HepG2 (cell line): Measurements from ENCODE around the gene RPS14. TPM values are rescaled to one million over a fixed set of nuclear protein-coding genes. Genes with fewer than 3 reads are reported as not detected.

Experiments used
- ATF7 ChIP-seq, 2 experiments: fragments of 450-650 bp in 1 of 2; sonication (generic) in 1 of 2; formaldehyde crosslinking in 1 of 2; IDR thresholded peaks; 2 replicates each; pipeline versions ENCODE4 v1.4.0 to v1.6.1; 2016 to 2020; ENCODE audit warnings: antibody characterized with exemption in 1 of 2, mild to moderate bottlenecking in 1 of 2, missing genetic modification reagents in 1 of 2
- ATF7-NPFF ChIP-seq: sonication (generic); formaldehyde crosslinking; IDR thresholded peaks from 2 replicates; pipeline ENCODE4 v1.8.1; 2023; ENCODE audit warnings: mild to moderate bottlenecking, low read depth, missing genetic modification reagents, moderate library complexity
- DPF2 ChIP-seq: sonication (generic); formaldehyde crosslinking; IDR thresholded peaks from 2 replicates; pipeline ENCODE4 v1.4.0; 2020; ENCODE audit warnings: mild to moderate bottlenecking, low read depth, missing genetic modification reagents, borderline replicate concordance
- FOXO4 ChIP-seq: sonication (generic); formaldehyde crosslinking; conservative IDR thresholded peaks from 2 replicates; pipeline ENCODE4 v1.8.1; 2023; ENCODE audit warnings: missing genetic modification reagents
- ISX ChIP-seq: sonication (generic); formaldehyde crosslinking; conservative IDR thresholded peaks from 2 replicates; pipeline ENCODE4 v1.5.0; 2020; ENCODE audit warnings: missing genetic modification reagents
- KDM2A ChIP-seq: sonication (generic); formaldehyde crosslinking; IDR thresholded peaks from 2 replicates; pipeline ENCODE4 v1.4.0; 2020; ENCODE audit warnings: low read depth, missing genetic modification reagents, borderline replicate concordance
- KDM6A ChIP-seq: IDR thresholded peaks from 2 replicates; pipeline ENCODE4 v1.6.1; 2016; ENCODE audit warnings: low read depth
- NCOR1 ChIP-seq: fragments of 200-600 bp; sonication (generic); IDR thresholded peaks from 2 replicates; pipeline ENCODE4 v1.7.0; 2017; ENCODE audit warnings: antibody characterized with exemption, low read length, borderline replicate concordance
- NR1H2 ChIP-seq: sonication (generic); formaldehyde crosslinking; IDR thresholded peaks from 2 replicates; pipeline ENCODE4 v1.8.1; 2022; ENCODE audit warnings: low read depth, missing genetic modification reagents, borderline replicate concordance
- NR2C2 ChIP-seq: sonication (generic); formaldehyde crosslinking; IDR thresholded peaks from 2 replicates; pipeline ENCODE4 v1.4.0; 2020; ENCODE audit warnings: missing genetic modification reagents, mild to moderate bottlenecking, moderate library complexity, borderline replicate concordance
- RELA ChIP-seq: sonication (generic); formaldehyde crosslinking; IDR thresholded peaks from 2 replicates; pipeline ENCODE4 v1.4.0; 2020; ENCODE audit warnings: missing genetic modification reagents
- RFXANK ChIP-seq: IDR thresholded peaks from 2 replicates; pipeline ENCODE4 v1.6.1; 2016
- RXRB ChIP-seq: IDR thresholded peaks from 2 replicates; pipeline ENCODE4 v1.6.1; 2016; ENCODE audit warnings: borderline replicate concordance, missing genetic modification reagents, missing compliant biosample characterization
- THAP9 ChIP-seq: sonication (generic); formaldehyde crosslinking; IDR thresholded peaks from 2 replicates; pipeline ENCODE4; 2020; ENCODE audit warnings: missing genetic modification reagents, mild to moderate bottlenecking, borderline replicate concordance
- ZFX ChIP-seq: sonication (generic); formaldehyde crosslinking; IDR thresholded peaks from 2 replicates; pipeline ENCODE4 v1.4.0; 2020; ENCODE audit warnings: mild to moderate bottlenecking, low read depth, missing genetic modification reagents, moderate library complexity
- ZHX2 ChIP-seq, 2 experiments: sonication (generic) in 1 of 2; formaldehyde crosslinking in 1 of 2; IDR thresholded peaks; 2 replicates each; pipeline versions ENCODE4 v1.6.1 to v1.9.0; 2014 to 2022; ENCODE audit warnings: antibody characterized with exemption in 1 of 2, borderline replicate concordance in 1 of 2, inconsistent platforms in 1 of 2, low read depth in 1 of 2, missing genetic modification reagents in 1 of 2
- ZNF225 ChIP-seq: sonication (generic); formaldehyde crosslinking; IDR thresholded peaks from 2 replicates; pipeline ENCODE4 v1.4.0; 2020; ENCODE audit warnings: mild to moderate bottlenecking, missing genetic modification reagents
- ZNF263 ChIP-seq: sonication (generic); formaldehyde crosslinking; IDR thresholded peaks from 2 replicates; pipeline ENCODE4 v1.4.0; 2020; ENCODE audit warnings: missing genetic modification reagents
- ZNF547 ChIP-seq: sonication (generic); formaldehyde crosslinking; IDR thresholded peaks from 2 replicates; pipeline ENCODE4 v1.5.1; 2020; ENCODE audit warnings: mild to moderate bottlenecking, missing genetic modification reagents
- ZNF567 ChIP-seq: sonication (generic); formaldehyde crosslinking; IDR thresholded peaks from 2 replicates; pipeline ENCODE4 v1.8.1; 2023; ENCODE audit warnings: mild to moderate bottlenecking, missing genetic modification reagents, borderline replicate concordance
- polyA plus RNA-seq, 8 experiments: library from polyadenylated mRNA; depleted of rRNA in 3 of 8; stranded (reverse) in 7 of 8; unstranded in 1 of 8; fragments of >200 nt; fragmentation: Illumina TruSeq in 4 of 8; extraction: Trizol in 4 of 8; gene quantifications; 2 replicates each; pipeline versions ENCODE4 v1.2.1 to v1.2.3, GENCODE V29; 2011 to 2016; ENCODE audit warnings: low read depth in 4 of 8, missing spikeins in 1 of 8, mixed read lengths in 1 of 8; ENCODE audit not compliant: insufficient read depth in 1 of 8
- total RNA-seq, 5 experiments: library from RNA; depleted of rRNA; stranded (reverse); fragments of >200 nt; fragmentation: Illumina TruSeq; extraction: Trizol; gene quantifications; 2 replicates each; pipeline ENCODE4 v1.2.3, GENCODE V29; 2016; ENCODE audit warnings: low read depth in 1 of 5

The RPS14 gene
- total and polyA plus RNA-seq, 2 of the 13 experiments (the other 11 are each of a cell fraction or from before 2014, with no cell fraction given) = 2,116 to 3,295 TPM

DNA sequence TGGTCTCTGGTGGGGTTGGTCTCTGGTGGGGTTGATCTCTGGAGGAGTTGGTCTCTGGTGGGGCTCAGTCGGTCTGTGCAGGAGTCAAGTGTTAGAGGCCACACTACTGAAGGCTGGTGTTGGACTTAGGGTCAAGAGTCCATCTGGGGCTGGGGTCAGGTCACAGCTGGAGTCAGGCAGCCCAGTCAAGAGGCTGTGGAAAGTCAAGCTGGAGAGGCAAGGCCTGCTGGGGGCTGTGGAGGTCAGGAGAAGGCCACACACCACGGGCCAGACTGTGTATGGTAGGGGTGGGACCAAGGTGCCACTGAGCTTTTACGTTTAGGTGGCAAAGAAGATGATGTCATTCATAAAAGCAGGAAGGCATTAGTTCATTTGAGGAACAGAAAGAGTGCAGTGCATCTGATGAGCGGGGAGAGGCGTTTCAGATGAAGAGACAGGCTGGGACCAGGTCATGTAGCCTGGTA, 20.1 kb downstream of the RPS14 start (continued):
- TF ChIP-seq RXRB (CRISPR knock-in tag) = 0 out of 2 replicates have a peak, but pooled peaks have one; percentile 23
- no peak for TF ChIP-seq ISX
- no peak for TF ChIP-seq DPF2 (CRISPR knock-in tag)
- no peak for TF ChIP-seq ZNF547
- TF ChIP-seq RELA = no peak
- 0 out of 2 replicates have a peak, but pooled peaks have one; percentile 28 for TF ChIP-seq ZFX (CRISPR knock-in tag)
- no peak for TF ChIP-seq ZHX2 (IDR thresholded peaks at IDR 0.05; ENCODE audit: low read depth)
- no peak for TF ChIP-seq ZHX2 (CRISPR knock-in tag; IDR thresholded peaks at IDR 0.05; ENCODE audit: borderline replicate concordance)
- TF ChIP-seq ATF7-NPFF (CRISPR knock-in tag) = no peak
- no peak for TF ChIP-seq FOXO4 (CRISPR knock-in tag)
- no peak for TF ChIP-seq ZNF567
- TF ChIP-seq NR2C2 = peak; percentile 69
- TF ChIP-seq ATF7 (IDR thresholded peaks at IDR 0.05) = peak; percentile 94
- TF ChIP-seq ATF7 (CRISPR knock-in tag; IDR thresholded peaks at IDR 0.05) = no peak
- TF ChIP-seq THAP9 (CRISPR knock-in tag) = no peak
- TF ChIP-seq RFXANK = no peak
- no peak for TF ChIP-seq KDM2A (CRISPR knock-in tag)
- TF ChIP-seq ZNF263 (CRISPR knock-in tag) = peak; percentile 51; the same call in 1 of the 2 replicates
- TF ChIP-seq NCOR1 = peak; percentile 74; the same call in 1 of the 2 replicates
- no peak for TF ChIP-seq KDM6A (CRISPR knock-in tag)
- TF ChIP-seq NR1H2 (CRISPR knock-in tag) = no peak
- TF ChIP-seq ZNF225 (CRISPR knock-in tag) = no peak
